ENCODE results near the gene SHKBP1. TPM values are rescaled to one million over a fixed set of nuclear protein-coding genes. Genes with fewer than 3 reads are reported as not detected.
A peak's percentile ranks its signal among the peaks of the same experiment; 100 is the strongest.

Gene SHKBP1, protein sequence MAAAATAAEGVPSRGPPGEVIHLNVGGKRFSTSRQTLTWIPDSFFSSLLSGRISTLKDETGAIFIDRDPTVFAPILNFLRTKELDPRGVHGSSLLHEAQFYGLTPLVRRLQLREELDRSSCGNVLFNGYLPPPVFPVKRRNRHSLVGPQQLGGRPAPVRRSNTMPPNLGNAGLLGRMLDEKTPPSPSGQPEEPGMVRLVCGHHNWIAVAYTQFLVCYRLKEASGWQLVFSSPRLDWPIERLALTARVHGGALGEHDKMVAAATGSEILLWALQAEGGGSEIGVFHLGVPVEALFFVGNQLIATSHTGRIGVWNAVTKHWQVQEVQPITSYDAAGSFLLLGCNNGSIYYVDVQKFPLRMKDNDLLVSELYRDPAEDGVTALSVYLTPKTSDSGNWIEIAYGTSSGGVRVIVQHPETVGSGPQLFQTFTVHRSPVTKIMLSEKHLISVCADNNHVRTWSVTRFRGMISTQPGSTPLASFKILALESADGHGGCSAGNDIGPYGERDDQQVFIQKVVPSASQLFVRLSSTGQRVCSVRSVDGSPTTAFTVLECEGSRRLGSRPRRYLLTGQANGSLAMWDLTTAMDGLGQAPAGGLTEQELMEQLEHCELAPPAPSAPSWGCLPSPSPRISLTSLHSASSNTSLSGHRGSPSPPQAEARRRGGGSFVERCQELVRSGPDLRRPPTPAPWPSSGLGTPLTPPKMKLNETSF
- 10 to 100 TPM; 27.0 to 70.3 (median 60.4) TPM for polyA plus RNA-seq
- long read RNA-seq, donor 1, transcript SHKBP1-201 (18 exons, 2,363 nt), result major isoform, 7 of 9 reads
- long read RNA-seq, donor 1, partial matches to known transcripts, result 0 of 9 reads
- long read RNA-seq, donor 1, other reads (novel, unspliced or antisense), result 0 of 9 reads
- long read RNA-seq, donor 2, partial matches to known transcripts, result 0 of 2 reads
- long read RNA-seq, donor 2, other reads (novel, unspliced or antisense), result 0 of 2 reads
- long read RNA-seq, donor 3, partial matches to known transcripts, result 0 of 3 reads
- long read RNA-seq, donor 3, other reads (novel, unspliced or antisense), result 0 of 3 reads
- long read RNA-seq, donor 4, partial matches to known transcripts, result 0 of 1 reads
- long read RNA-seq, donor 4, other reads (novel, unspliced or antisense), result 0 of 1 reads
- long read RNA-seq, donor 5, result 0 reads
- long read RNA-seq, donor 6, partial matches to known transcripts, result 0 of 4 reads
- long read RNA-seq, donor 6, other reads (novel, unspliced or antisense), result 0 of 4 reads
- long read RNA-seq, donor 7, transcript SHKBP1-201 (18 exons, 2,363 nt), result major isoform, 7 of 8 reads
- long read RNA-seq, donor 7, partial matches to known transcripts, result 0 of 8 reads
- long read RNA-seq, donor 7, other reads (novel, unspliced or antisense), result 0 of 8 reads
- long read RNA-seq, donor 8, result 0 reads
- long read RNA-seq, donor 9, partial matches to known transcripts, result 0 of 3 reads
- long read RNA-seq, donor 9, other reads (novel, unspliced or antisense), result 0 of 3 reads
- long read RNA-seq, donor 10, transcript SHKBP1-201 (18 exons, 2,363 nt), result major isoform, 5 of 8 reads
- long read RNA-seq, donor 10, partial matches to known transcripts, result 0 of 8 reads
- long read RNA-seq, donor 10, other reads (novel, unspliced or antisense), result 0 of 8 reads

DNA sequence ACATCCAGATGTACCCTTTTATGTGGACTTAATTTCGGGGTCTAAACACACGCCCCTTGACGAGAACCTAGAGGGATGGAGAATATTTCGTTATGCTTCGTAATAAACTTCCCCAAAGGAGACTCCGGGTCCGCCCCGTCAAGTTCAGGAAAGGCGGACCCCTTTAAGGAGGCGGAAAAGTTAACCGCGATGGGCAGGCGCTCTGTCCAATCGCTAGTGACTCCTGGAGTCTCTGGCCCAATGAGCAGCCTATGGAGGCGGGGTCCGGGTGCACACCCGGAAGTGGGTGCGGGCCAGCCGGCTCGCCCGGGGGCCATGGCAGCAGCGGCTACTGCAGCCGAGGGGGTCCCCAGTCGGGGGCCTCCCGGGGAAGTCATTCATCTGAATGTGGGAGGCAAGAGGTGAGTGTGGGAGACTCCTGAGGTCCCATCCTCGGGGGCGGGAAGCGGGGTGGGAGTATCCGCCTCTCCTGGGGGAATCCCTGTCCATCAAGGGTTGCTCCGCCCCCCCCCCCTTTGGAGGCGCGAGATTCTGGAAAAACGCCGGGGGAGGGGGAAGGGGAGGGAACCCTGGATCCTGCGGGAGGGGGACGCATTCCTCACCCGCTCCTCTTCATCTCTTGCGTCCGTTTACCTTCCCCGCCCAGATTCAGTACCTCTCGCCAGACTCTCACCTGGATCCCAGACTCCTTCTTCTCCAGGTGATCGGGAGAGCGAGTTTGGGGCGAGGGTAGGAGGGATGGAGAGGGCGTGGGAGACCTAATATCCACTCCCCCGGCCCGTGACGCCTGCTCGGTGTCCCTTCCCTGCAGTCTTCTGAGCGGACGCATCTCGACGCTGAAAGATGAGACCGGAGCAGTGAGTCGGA is at the start of gene SHKBP1:
Gene SHKBP1 (plus strand): TSS at position 289 of the 867 bp plus-strand sequence. CDS start 27 bp downstream, at position 316.
- no peak for FAIRE-seq
- WGBS, 3 donors, result 1% methylated on average over 43 to 51 of the region's 55 CpGs
- Histone ChIP-seq H3K36me3 (ENCODE audit: control insufficient read depth in 3 of 3, insufficient read depth in 2 of 3, low read depth in 1 of 3, low read length in 3 of 3) (peaks cover 4 to 20% (median 9%) of the 10 kb centered on the region in 3 donors), H3K9me3 (ENCODE audit: control insufficient read depth in 2 of 2, insufficient read depth in 1 of 2, low read depth in 1 of 2, low read length in 1 of 2) (no peaks in the 10 kb centered on the region), H3K27me3 (ENCODE audit: control insufficient read depth in 3 of 3, insufficient read depth in 3 of 3, low read length in 3 of 3) (peaks cover 0 to 5% (median 0%) of the 10 kb centered on the region in 3 donors), H3K4me3 (ENCODE audit: low read depth in 1 of 3, low read length in 3 of 3) (peak within 1 kb of the TSS; percentile 65 to 91 (median 71)), H3K27ac (ENCODE audit: low read depth in 1 of 3, low read length in 2 of 3) (peak within 1 kb of the TSS in 1 of 3 donors; percentile 55), H3K4me1 (ENCODE audit: control insufficient read depth in 3 of 3, insufficient read depth in 2 of 3, low read depth in 1 of 3, low read length in 2 of 3) (peaks cover 0 to 5% (median 5%) of the 10 kb centered on the region in 3 donors)
- peak; percentile 96 to 97 for DNase-seq

GRCh38 chr19:40528078-40528477 is 48.6 kb upstream of the SHKBP1 start:
- Histone ChIP-seq H3K4me3 (ENCODE audit: low read depth in 1 of 3, low read length in 3 of 3) (no peak overlapping the region), H3K27me3 (ENCODE audit: control insufficient read depth in 3 of 3, insufficient read depth in 3 of 3, low read length in 3 of 3) (peaks cover 0 to 18% (median 3%) of the 10 kb centered on the region in 3 donors), H3K27ac (ENCODE audit: low read depth in 1 of 3, low read length in 2 of 3) (no peak overlapping the region), H3K9me3 (ENCODE audit: control insufficient read depth in 2 of 2, insufficient read depth in 1 of 2, low read depth in 1 of 2, low read length in 1 of 2) (no peaks in the 10 kb centered on the region), H3K36me3 (ENCODE audit: control insufficient read depth in 3 of 3, insufficient read depth in 2 of 3, low read depth in 1 of 3, low read length in 3 of 3) (no peaks in the 10 kb centered on the region), H3K4me1 (ENCODE audit: control insufficient read depth in 3 of 3, insufficient read depth in 2 of 3, low read depth in 1 of 3, low read length in 2 of 3) (peaks cover 0 to 21% (median 3%) of the 10 kb centered on the region in 3 donors)
- DNase-seq, result no peak
- FAIRE-seq, result no peak
- WGBS, 3 donors, result 81 to 84% (median 83%) methylated on average over 6 of the region's 6 CpGs

DNA sequence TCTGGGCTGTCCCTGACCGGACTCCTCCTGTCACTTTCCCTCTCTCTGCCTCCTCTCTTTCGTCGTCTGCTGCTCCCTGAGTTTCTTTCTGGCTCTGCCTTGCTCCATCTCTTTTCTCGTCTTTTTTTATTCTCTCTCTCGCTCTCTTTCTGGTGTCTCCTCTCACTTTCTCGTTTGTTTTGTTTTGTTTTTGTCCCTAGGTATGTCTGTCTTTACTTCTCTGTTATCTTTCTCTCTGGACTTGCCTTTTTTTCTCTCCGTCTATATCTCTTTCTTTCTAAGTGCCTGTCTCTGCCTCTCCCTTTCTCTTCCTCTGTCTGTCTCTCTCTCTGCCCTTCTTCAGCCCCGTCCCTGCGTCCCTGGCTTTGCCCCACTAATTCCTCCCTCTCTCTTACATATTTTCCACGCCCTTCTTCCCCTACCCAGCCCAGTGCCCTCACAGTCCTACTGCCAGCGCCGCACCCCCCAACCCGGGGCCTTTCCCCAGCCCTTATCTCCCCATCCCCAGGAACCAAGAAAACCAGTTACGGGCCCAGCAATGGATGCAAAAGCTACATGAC is 48.1 kb upstream of the SHKBP1 start:
- WGBS, 3 donors, result 58 to 66% (median 61%) methylated on average over 14 of the region's 14 CpGs
- no peaks in the 10 kb centered on the region for H3K36me3 ChIP-seq (ENCODE audit: control insufficient read depth in 3 of 3, insufficient read depth in 2 of 3, low read depth in 1 of 3, low read length in 3 of 3)
- H3K27me3 ChIP-seq (ENCODE audit: control insufficient read depth in 3 of 3, insufficient read depth in 3 of 3, low read length in 3 of 3), result peaks cover 0 to 18% (median 3%) of the 10 kb centered on the region in 3 donors
- H3K4me1 ChIP-seq (ENCODE audit: control insufficient read depth in 3 of 3, insufficient read depth in 2 of 3, low read depth in 1 of 3, low read length in 2 of 3), result peaks cover 0 to 16% (median 3%) of the 10 kb centered on the region in 3 donors
- H3K4me3 ChIP-seq (ENCODE audit: low read depth in 1 of 3, low read length in 3 of 3), result no peak overlapping the region
- no peak overlapping the region for H3K27ac ChIP-seq (ENCODE audit: low read depth in 1 of 3, low read length in 2 of 3)
- H3K9me3 ChIP-seq (ENCODE audit: control insufficient read depth in 2 of 2, insufficient read depth in 1 of 2, low read depth in 1 of 2, low read length in 1 of 2), result no peaks in the 10 kb centered on the region
- DNase-seq, result no peak
- no peak for FAIRE-seq

- DNase-seq (peak; percentile 84 to 94), FAIRE-seq (no peak)
- Histone ChIP-seq H3K9me3 (ENCODE audit: control insufficient read depth in 2 of 2, insufficient read depth in 1 of 2, low read depth in 1 of 2, low read length in 1 of 2) (peaks cover 0 to 6% of the 10 kb centered on the region in 2 donors), H3K27me3 (ENCODE audit: control insufficient read depth in 3 of 3, insufficient read depth in 3 of 3, low read length in 3 of 3) (peaks cover 0 to 24% (median 3%) of the 10 kb centered on the region in 3 donors), H3K4me1 (ENCODE audit: control insufficient read depth in 3 of 3, insufficient read depth in 2 of 3, low read depth in 1 of 3, low read length in 2 of 3) (peaks cover 0 to 16% (median 3%) of the 10 kb centered on the region in 3 donors), H3K27ac (ENCODE audit: low read depth in 1 of 3, low read length in 2 of 3) (peak overlapping the region in 1 of 3 donors; percentile 30), H3K36me3 (ENCODE audit: control insufficient read depth in 3 of 3, insufficient read depth in 2 of 3, low read depth in 1 of 3, low read length in 3 of 3) (no peaks in the 10 kb centered on the region), H3K4me3 (ENCODE audit: low read depth in 1 of 3, low read length in 3 of 3) (peak overlapping the region in 2 of 3 donors; percentile 43 to 58)
- 1 to 3% (median 2%) methylated on average over 50 to 54 of the region's 54 CpGs for WGBS, 3 donors
Measured at GRCh38 chr19:40529093-40529954, 47.3 kb upstream of the SHKBP1 start.

- H3K36me3 ChIP-seq (ENCODE audit: control insufficient read depth in 3 of 3, insufficient read depth in 2 of 3, low read depth in 1 of 3, low read length in 3 of 3), result no peaks in the 10 kb centered on the region
- DNase-seq, result peak in 1 of 2 donors; percentile 48
- no peak overlapping the region for H3K27ac ChIP-seq (ENCODE audit: low read depth in 1 of 3, low read length in 2 of 3)
- peak overlapping the region in 2 of 3 donors; percentile 25 to 36 for H3K4me3 ChIP-seq (ENCODE audit: low read depth in 1 of 3, low read length in 3 of 3)
- 3 to 10% (median 7%) methylated on average over 37 to 75 of the region's 75 CpGs for WGBS, 3 donors
- peaks cover 0 to 16% (median 3%) of the 10 kb centered on the region in 3 donors for H3K4me1 ChIP-seq (ENCODE audit: control insufficient read depth in 3 of 3, insufficient read depth in 2 of 3, low read depth in 1 of 3, low read length in 2 of 3)
- FAIRE-seq, result no peak
- peaks cover 0 to 24% (median 3%) of the 10 kb centered on the region in 3 donors for H3K27me3 ChIP-seq (ENCODE audit: control insufficient read depth in 3 of 3, insufficient read depth in 3 of 3, low read length in 3 of 3)
- H3K9me3 ChIP-seq (ENCODE audit: control insufficient read depth in 2 of 2, insufficient read depth in 1 of 2, low read depth in 1 of 2, low read length in 1 of 2), result peaks cover 0 to 10% of the 10 kb centered on the region in 2 donors
Measured at GRCh38 chr19:40530091-40530901, 46.4 kb upstream of the SHKBP1 start.

DNA sequence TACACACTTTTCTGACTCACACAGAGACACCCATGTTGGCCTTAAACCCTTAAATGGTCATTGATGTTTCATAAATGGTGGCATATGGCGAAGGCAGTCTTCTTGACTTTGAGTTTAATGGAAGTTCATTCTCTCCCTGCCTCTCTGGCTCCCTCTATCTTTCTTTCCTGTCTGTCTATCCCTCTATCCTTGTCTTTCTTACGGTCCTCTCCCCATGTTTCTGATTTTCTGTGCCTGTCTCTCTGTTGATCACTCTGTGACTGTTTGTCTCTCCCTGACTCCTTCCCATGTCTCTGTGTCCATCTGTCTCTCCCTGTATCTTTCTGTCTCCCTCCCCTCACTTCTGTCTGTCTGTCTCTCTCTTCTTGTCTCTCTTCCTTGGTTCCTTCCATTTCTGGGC is 43.2 kb upstream of the SHKBP1 start:
- no peak overlapping the region for H3K27ac ChIP-seq (ENCODE audit: low read depth in 1 of 3, low read length in 2 of 3)
- WGBS, 3 donors, result 75 to 77% (median 75%) methylated on average over 2 of the region's 2 CpGs
- H3K9me3 ChIP-seq (ENCODE audit: control insufficient read depth in 2 of 2, insufficient read depth in 1 of 2, low read depth in 1 of 2, low read length in 1 of 2), result peaks cover 0 to 10% of the 10 kb centered on the region in 2 donors
- peaks cover 0 to 24% (median 3%) of the 10 kb centered on the region in 3 donors for H3K27me3 ChIP-seq (ENCODE audit: control insufficient read depth in 3 of 3, insufficient read depth in 3 of 3, low read length in 3 of 3)
- no peak overlapping the region for H3K4me3 ChIP-seq (ENCODE audit: low read depth in 1 of 3, low read length in 3 of 3)
- DNase-seq (no peak), FAIRE-seq (no peak)
- H3K4me1 ChIP-seq (ENCODE audit: control insufficient read depth in 3 of 3, insufficient read depth in 2 of 3, low read depth in 1 of 3, low read length in 2 of 3), result peaks cover 0 to 16% (median 3%) of the 10 kb centered on the region in 3 donors
- no peaks in the 10 kb centered on the region for H3K36me3 ChIP-seq (ENCODE audit: control insufficient read depth in 3 of 3, insufficient read depth in 2 of 3, low read depth in 1 of 3, low read length in 3 of 3)
